Measurements from ENCODE around the gene SLC22A1.

The SLC22A1 gene

GRCh38 chr6:160128879-160129516 lies 7.4 kb downstream of the SLC22A1 start:
- DNase-seq (ENCODE audit: low spot score), result peak; percentile 40
- Histone ChIP-seq H3K27ac (no peak overlapping the region), H3K4me3 (no peak overlapping the region)
- no peak for TF ChIP-seq CTCF (IDR thresholded peaks at IDR 0.05)

- H3K4me3 ChIP-seq, result no peak overlapping the region
- H3K27ac ChIP-seq, result no peak overlapping the region
- TF ChIP-seq CTCF (IDR thresholded peaks at IDR 0.05), result no peak
- DNase-seq (ENCODE audit: low spot score), result peak; percentile 33
Observed at GRCh38 chr6:160129881-160130615, 8.4 kb downstream of the SLC22A1 start.

GRCh38 chr6:160130729-160131484 lies 9.3 kb downstream of the SLC22A1 start:
- Histone ChIP-seq H3K4me3 (no peak overlapping the region), H3K27ac (no peak overlapping the region)
- DNase-seq (ENCODE audit: low spot score), result peak; percentile 57
- TF ChIP-seq CTCF (IDR thresholded peaks at IDR 0.05), result no peak

- no peak overlapping the region for H3K4me3 ChIP-seq
- H3K27ac ChIP-seq, result peak overlapping the region in 1 of 2 donors; percentile 42
- TF ChIP-seq CTCF (IDR thresholded peaks at IDR 0.05), result no peak
- peak; percentile 55 for DNase-seq (ENCODE audit: low spot score)
Observed at GRCh38 chr6:160131636-160132296, 10.2 kb downstream of the SLC22A1 start.

GRCh38 chr6:160132297-160132637 lies 10.7 kb downstream of the SLC22A1 start:
- no peak for TF ChIP-seq CTCF (IDR thresholded peaks at IDR 0.05)
- Histone ChIP-seq H3K4me3 (no peak overlapping the region), H3K27ac (peak overlapping the region in 1 of 2 donors; percentile 42)
- peak; percentile 41 for DNase-seq (ENCODE audit: low spot score)

GRCh38 chr6:160132776-160133338 lies 11.2 kb downstream of the SLC22A1 start:
- H3K4me3 ChIP-seq, result no peak overlapping the region
- DNase-seq (ENCODE audit: low spot score), result peak; percentile 60
- no peak for TF ChIP-seq CTCF (IDR thresholded peaks at IDR 0.05)
- H3K27ac ChIP-seq, result peak overlapping the region in 1 of 2 donors; percentile 24

Measured in coronary artery (tissue), 2 donors.